Right forelimb (tissue), 1 donor: ENCODE measurements around the gene TBXAS1.

Experiments used
- DNase-seq: peaks from one replicate; pipeline ENCODE4 v3.0.0-alpha.2; 2018

Gene TBXAS1

DNA sequence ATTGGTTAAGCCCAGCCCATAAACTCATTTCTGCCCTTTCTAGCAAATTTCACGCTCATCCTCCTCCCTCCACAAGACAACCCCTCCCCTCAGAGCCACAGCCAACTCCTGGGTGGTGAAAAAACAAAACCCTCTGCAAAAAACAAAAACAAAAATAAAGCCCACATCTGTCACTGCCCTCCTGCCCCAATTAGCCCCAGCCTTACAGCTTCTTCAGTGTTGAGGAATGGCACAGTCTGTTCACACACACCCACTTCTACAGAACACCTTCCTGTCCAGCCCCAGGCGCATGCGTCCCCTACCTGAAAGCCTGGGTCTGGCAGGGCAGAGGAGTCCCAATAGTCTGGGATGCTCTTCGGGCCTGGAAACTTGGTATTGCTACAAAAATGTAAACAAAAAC lies 199.2 kb downstream of the TBXAS1 start:
- no peak for DNase-seq

DNA sequence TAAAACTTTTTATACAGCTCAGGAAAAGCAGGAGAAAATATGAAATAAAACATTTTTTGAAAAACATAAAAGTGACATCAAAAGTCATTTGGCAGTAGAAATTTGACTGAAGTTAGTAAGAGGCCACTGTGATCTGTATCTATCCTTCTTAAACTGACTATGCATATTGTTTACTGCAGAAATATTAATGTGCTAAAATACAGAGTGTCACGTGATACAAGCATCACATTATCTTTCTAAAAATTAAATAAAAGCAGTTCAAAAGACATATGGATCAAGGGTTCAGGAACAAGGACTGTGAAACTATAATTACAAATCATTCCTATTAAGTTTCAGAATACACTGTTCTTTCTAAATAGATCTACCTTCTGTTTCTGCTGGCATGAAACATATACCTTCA lies 200.0 kb downstream of the TBXAS1 start:
- no peak for DNase-seq

DNA sequence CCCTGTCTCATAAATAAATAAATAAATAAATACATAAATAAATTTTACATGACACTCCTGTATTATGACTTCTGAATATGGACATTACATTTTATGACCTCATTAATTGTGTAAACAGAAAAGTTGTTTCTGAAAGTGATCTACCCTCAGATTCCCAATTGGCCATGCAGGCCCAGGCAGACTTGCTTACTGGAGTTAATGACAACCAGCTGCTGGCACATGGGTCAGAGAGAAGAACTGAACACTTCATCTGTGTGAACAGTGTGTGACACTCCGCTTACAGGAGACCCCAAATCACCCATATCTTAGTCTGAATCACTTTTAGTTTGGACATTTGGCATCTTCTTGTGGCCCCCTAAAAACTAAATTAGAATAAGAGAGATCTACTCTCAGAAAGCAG lies 202.3 kb downstream of the TBXAS1 start:
- no peak for DNase-seq

DNA sequence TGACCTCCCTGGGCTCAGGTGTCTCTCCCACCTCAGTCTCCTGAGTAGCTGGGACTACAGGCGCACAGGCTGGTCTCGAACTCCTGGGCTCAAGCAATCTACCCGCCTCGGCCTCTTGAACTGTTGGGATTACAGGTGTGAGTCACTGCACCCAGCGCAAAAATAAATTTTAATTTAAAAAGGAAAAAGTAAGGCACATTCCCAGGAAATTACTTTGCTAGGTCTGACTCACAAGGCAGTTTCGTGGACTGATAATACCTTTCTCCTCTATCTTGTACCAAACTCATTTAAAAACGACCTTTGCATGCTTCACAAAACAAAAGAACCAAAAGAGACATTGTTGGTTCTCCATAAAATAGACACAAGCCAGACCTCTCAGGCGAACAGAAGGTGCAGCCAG lies 204.0 kb downstream of the TBXAS1 start:
- no peak for DNase-seq

DNA sequence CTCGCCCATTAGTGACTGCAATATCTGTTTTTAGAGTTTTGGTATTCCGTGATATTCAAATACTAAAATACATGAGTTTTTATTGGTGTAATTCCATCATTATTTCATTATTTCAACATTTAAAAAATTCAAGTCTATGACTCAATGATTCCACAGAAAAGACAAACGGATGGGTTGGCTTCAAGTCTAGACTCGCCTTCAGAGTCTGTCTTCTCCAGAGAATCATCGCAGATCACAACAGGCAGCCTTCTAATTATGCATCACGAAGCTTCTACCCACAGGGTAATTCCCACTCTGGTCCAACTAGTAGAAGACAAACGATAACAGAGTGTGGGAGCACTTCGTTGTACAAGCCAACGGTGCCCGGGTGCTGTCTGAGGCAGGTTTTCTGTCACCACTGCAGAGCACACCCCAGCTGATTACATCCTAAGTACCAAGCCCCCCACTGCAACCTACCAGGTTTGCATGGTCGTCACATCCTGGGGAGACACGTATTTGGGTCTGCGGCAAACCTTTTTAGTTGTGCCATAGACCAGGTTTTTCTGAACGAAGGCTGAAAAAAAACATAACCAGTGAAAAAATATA lies 204.8 kb downstream of the TBXAS1 start:
- DNase-seq, result no peak

DNA sequence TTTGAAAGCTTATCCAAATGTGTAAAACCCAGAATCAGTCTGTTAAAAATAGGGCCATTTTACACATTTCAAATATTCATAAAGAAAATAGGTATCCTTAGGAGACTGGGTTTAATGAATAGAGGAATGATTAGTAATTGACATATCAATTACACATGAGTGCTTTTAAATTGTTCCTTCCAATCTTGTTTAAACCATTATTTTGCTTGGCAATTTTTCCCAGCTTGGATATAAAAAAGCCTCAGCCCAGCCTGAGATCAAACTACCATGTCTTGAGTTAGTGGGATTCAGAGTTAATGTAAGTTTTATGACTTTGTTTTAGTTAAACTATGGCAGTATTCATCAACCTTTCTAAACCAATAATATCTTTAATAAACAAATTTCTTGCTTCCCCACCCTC lies 205.4 kb downstream of the TBXAS1 start:
- no peak for DNase-seq

DNA sequence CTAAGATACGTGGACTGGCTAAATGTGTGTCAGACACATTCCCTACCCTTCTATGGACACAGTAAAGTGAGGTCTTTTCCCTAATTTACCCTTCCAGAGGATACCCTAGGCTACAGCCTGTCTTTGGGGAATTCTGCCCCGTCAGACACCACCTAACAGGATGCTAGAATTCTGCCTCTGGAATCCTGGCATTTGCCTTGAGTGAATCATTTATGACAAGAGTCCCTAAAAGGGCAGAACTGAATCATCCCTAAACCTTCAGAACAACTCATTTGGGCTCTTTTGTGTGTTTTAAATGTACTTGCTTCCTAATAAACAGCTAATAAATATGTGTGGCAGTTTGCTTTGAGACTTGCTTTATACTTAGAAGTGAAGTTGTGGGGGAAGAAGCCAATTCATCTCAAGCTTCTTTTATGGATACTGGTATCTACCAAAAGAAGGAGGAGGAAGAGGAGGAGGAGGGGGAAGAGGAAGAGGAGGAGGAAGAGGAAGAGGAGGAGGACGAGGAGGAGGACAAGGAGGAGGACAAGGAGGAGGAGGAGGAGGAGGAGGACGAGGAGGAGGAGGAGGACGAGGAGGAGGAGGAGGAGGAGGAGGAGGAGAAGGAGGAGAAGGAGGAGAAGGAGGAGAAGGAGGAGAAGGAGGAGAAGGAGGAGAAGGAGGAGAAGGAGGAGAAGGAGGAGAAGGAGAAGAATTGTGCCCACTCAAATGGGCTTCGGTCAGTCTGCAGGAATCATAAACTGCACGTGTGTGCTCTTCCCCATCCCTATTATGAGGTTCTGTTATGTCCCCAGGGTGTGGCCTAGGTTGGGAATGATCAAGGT lies 206.5 kb downstream of the TBXAS1 start:
- DNase-seq, result no peak

DNA sequence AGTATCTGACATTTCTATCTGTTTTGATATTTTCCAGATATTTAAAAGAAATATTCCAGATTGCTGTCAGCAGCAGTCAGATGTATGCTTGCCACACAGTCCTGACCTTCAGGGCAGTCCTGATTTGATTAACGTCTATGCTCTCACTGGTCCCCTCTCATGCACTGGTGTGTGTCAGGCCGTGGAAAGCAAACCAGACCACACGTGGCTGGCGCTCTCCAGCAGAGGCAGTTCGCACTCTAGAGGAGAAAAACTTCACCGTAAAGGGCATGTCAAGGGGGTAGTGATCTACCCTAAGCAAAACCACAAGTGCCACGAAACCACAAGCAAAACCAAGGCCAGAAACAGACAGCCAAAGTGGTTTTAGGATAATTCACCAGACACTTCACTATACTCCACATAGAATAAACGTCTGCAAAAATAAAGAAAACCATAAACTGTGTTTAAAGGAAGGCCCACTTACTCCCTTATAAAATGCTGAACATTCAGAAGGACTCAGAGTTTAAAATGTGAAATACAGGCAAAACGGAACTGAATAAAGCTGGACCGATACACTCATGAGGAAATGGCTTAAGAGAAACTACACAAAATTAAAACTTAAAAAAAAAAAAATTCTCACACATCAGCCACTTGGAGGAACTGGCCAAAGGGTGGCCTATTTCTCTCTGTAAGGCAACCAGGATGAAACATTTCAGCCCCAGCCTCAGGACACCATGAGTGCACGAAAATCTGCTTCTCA lies 207.3 kb downstream of the TBXAS1 start:
- DNase-seq, result no peak

DNA sequence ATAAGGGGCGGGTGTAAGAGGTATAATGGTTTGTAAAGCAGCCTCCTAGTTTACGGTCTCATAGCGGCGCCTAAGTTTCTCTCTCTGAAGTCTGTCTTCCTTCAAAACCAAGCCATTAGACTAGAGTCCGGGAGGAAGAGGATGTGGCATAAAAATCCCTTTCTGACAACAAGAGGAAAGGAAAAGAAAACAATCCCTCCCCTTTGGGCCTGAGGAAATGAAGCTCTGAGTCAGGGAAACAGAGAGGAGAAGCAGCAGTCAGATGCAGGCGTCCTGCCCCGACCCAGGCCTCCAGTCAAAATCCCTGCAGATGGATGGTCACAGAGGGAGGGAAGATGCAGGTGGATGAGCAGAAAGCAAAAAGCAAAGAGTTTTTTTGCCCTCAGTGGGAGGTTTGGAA lies 210.0 kb downstream of the TBXAS1 start:
- DNase-seq, result no peak

DNA sequence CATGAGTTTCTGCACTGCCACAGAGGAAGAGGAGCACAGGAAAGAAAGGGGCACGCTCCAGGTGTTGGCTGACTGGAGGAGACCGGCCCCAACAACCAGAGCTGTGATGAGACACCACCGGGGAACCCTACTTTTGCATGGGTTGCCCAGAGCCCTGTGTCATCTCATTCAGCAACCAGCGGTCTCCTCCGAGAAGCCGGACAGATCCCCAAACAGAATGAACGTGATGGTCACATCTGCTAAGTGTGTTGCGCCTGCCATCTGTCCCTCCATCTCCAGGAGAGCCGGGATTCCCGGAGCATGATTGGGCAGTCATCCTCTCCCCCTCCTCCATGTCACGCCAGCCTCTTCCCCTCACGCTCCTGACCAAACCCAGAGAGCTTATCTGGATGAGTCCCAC lies 210.8 kb downstream of the TBXAS1 start:
- no peak for DNase-seq

DNA sequence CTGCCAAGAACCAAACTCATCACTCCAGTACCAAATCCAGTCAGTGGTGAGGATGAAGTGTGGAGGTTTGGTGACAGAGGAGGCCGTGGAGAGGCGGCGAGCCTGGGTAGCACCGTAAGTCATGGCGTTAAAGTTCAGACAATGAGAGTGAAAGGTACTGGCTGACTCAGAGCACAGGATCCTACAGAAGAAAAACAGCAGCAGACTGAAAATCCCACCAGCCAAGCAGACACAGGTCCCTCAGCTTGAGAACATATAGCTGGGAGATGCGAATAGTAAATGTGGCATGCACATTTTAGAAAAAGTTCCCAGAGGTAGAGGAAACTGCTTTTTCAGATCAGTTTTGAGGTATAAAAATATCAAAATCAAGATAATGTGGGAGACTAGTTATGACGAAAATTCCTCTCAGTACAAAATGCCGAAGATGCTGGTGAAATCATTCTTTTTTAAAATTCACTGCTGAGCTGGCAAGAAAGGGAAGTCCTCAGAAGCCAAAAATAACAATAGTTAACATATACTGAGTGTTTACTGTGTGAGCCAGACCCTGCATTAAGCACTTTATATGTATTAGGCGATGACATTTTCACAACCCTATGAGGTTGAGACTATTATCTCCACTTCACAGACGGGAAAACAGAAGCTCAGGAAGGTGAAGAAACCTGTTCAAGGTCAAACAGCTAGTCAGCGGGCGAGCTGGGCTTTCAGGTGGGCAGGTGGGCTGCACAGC lies 212.8 kb downstream of the TBXAS1 start:
- DNase-seq, result no peak

DNA sequence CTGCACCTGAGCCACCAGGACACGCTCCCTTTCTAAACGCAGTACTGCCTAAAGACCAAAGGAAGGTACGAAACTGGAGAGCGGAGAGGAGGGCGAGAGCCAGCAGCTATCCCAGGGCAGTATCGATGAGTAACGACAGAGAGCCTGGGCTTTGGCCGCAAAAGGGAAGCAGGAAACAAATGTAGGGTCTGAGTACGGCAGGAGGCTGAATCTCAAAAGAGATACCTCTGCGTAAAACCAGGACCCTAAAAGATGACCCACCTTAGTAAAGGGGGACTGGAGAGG lies 213.3 kb downstream of the TBXAS1 start:
- no peak for DNase-seq

DNA sequence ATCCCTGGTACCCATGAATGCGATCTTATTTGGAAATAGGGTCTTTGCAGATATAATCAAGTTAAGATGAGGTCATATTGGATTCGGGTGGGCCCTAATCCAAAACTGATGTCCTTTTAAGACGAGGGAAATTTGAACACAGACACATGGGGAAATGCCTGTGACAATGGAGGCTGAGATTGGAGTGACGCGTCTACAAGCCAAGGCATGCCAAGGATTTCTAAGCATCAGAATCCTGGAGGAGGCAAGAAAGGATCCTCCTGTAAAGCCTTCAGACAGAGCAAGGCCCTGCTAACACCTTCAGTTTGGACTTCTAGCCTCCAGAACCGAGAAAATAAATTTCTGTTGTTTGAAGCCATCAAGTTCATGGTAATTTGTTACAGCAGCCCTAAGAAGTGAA lies 215.2 kb downstream of the TBXAS1 start:
- DNase-seq, result no peak

DNA sequence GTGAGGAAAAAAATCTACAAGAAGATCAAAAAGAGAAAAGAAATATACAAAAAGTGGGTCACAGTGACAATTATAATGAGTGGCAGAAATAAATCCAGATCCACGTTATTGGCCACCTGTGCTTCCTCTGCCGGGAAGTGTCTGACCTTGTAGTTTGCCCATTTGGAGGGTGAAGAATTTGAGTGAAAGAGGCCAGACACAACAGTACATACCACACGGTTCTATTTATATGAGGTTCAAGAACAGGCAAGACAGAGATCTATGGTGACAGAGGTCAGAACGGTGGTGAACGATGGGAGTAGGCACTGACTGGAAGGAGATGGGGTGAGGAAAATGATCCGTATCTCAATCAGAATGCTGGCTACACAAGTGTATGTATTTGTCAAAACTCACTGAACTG lies 216.6 kb downstream of the TBXAS1 start:
- no peak for DNase-seq

DNA sequence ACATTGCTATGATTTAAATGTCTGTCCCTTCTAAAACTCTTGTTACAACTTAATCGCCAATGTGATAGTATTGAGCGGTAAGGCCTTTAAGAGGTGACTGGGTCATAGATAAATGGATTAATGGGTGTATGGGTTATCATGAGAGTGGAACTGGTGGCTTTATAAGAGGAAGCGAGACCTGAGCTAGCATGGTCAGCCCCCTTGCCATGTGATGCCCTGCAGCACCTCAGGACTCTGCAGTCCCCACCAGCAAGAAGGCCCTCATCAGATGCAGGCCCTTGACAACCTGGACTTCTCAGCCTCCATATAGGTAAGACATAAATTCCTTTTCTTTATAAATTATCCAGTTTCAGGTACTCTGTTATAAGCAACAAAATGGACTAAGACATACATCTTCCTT lies 218.1 kb downstream of the TBXAS1 start:
- DNase-seq, result no peak

DNA sequence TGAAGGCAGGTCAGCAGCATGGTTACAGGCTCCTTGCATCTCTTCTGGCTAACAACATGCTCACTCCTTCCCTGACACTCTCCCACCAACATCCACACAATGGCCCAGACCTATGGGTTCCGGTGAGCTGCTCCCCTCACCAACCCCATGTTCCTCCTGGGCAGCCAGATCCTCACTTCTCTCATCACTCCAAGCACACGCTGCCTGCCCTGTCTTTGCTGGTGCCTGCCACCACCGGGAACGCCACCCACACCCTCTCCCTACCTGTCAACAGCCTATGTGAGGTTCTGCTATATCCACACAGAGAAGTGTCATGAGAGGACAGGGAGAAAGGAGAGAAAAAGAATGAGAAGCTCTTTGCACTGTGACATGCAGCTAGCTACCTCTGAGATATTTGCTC lies 219.1 kb downstream of the TBXAS1 start:
- no peak for DNase-seq

DNA sequence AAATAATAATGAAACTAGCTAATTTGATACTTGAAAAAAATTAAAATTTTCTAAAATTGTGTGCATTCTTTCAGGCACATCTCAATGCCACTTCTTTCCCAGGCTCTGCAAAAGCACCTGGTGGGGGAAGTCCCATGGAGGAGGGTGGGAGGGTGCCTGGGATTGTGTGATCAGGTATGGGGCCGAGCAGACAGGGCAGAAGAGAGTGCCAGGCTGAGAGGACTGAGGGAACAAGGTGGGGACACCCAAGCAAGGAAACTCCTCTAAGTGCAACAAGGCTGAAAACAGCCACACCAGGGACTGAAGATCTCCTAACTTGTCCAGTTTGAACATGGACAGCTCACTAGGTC lies 219.9 kb downstream of the TBXAS1 start:
- no peak for DNase-seq

DNA sequence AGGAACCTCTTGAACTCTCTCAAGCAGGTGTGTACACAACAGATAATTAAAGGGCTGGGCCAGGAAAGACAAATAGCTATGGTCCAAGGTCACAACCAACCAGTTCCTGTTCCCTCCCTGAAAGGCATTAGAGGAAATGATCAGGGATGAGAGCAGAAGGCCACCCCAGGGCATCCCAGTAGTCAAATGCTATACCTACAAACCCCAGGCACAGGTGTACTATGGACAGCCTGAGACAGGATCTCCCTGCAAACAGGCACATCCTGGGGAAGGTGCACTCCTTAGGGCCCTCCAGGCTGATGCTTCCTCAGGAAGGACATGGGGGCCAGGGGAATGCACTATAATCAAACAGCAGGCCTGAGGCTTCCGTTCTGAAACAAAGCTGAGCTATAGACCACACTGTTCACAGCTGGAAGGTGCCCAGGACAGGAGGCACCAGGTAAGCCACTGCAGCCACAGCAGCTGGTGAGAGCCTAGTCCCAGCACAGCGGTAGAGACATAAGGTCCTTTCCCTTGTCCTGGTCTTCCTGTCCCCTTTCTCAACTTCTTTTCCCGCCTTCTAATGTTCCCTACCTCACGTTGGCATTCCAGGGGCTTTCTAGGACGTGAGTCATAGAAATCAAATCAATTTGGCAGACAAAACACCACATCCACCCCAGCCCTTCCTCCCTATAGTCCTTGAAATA lies 220.4 kb downstream of the TBXAS1 start:
- no peak for DNase-seq

DNA sequence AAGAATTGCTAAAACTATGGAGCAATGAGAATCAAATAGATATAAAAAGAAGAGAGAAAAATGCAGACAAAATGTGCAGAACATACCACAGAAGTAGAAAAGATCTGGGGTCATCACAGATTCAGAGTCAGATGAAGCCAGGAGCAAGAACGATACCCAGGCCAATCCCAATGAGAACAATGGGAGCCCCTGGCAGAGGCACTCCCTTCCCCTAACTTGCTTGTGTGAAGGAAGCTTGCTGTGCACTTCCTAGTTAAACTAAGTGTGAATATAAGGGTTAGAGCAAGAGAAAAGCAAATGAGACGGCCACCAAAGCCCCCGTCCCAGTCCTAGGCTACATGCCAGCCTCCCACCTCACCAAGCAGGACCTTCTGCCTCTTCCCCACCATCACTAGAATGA lies 221.0 kb downstream of the TBXAS1 start:
- DNase-seq, result no peak

DNA sequence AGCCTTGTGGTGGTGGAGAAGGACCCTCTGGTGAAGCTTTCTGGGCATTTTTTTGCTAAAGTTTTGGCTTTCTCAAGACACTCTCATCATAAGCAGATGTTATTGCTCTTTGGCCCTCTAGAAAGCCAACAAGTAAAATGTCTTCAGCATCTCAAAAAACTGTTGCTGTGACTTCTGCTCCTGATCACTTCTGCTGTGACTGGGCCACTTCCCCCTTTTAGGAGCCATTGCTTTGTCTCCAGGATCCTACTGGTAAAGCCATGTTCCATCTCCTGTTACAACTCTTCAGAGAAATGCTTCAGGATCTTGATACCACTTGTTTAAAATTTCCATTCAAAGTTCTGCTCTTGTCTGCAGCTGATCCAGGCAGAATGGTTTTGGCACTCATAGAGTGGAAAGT lies 222.8 kb downstream of the TBXAS1 start:
- DNase-seq, result no peak

DNA sequence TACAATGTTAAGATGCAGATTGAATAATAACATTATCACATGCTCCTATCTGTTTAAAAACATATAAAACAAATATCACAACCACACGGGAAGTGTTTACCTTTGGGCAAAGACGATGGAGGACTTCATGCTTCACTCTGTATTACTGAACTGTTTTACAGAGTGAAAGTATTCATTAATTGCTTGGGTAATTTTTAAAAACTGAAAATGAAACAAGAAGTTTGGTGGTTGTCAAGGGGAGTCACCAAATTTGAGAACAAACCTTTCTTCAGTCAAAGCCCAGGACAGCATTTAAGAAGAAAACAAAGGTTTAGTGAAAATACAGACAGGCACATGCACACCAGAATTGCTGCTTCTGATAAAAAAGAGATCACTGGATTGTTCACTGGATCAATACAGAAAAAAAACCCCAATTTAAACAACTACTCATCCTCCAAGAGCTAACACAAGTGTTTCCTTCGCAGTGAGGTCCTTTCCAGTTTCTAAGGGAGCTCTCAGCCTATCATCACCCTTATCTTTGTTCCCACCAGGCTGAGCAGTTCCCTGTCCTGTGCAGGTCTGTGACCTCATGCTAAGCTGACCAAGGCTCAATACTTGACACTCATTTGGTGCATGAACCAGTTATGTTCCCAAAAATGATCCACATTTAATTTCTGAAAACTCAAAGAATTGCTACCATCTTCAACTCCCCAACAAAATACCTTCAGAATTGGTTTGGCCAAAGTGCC lies 224.9 kb downstream of the TBXAS1 start:
- no peak for DNase-seq

DNA sequence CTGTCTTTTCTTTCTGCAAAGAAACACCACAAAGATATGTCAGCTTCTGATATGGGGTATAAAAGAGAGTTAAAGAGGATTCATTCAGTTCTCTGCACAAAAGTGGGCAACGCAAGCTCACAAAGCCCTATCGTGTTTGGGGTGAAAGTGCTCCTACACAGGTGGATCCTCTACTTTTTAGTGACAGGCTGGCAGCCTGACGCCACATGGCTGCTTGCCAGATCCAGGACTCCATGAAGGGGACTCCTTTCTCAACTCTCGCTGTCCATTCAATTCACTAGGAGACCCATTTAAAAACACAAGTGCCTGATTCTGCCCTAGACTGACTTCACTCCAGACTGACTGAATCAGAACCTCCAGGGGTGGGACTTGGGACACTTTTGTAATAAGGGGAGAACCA lies 225.7 kb downstream of the TBXAS1 start:
- no peak for DNase-seq

DNA sequence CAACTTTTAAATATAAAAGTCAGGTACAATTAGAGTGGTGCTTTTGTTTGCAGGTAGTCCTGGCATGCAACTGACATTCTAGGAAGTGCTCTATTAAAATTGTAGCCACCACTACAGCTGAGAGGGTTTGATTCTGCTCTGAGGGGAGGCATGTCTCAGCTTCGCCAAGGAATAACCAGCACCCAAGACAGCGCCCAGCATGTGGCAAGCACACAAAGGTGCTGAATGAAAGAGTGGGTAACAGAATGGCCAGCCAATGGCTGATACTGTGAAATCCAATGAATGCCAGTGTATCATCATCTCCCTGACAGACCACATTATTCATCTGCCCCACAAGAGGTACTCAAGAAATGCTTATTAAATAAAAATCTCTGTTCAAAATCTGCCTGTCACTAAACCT lies 226.8 kb downstream of the TBXAS1 start:
- no peak for DNase-seq
